IMR-90 (cell line): ENCODE data around the gene NCAM1. TPM values are rescaled to one million over a fixed set of nuclear protein-coding genes. Genes with fewer than 3 reads are reported as not detected.

Source experiments
- ATAC-seq: fragments of 200-7000 bp; cut with Tn5 transposase; 2 replicates; pipeline ENCODE4 v1.9.1; 2020; ENCODE audit warnings: low read depth, mild to moderate bottlenecking, moderate library complexity
- BruUV-seq: library from RNA; stranded (reverse); fragments of 400-500 nt; replicated peaks from 2 replicates; lab custom pipeline; 2021; lab: Mats Ljungman, UMichigan
- CTCF ChIA-PET: fragments of 300-600 bp; formaldehyde crosslinking; extraction: SDS; loops from one replicate; lab custom pipeline; 2021; ENCODE audit warnings: antibody characterized with exemption; lab: Yijun Ruan, JAX
- POLR2A ChIA-PET: fragments of 300-600 bp; sonication (Branson Sonifier 250); formaldehyde crosslinking; loops from one replicate; lab custom pipeline; 2022; ENCODE audit warnings: antibody characterized with exemption; ENCODE audit not compliant: unreplicated experiment; lab: Charles Lee
- DNase-seq: peaks from one replicate; pipeline ENCODE4 v3.0.0; 2013
- H2AFZ ChIP-seq: replicated peaks from 2 replicates; pipeline ENCODE3; 2013; ENCODE audit warnings: low read length, mild to moderate bottlenecking; ENCODE audit not compliant: poor library complexity
- H2AK5ac ChIP-seq: 2 replicates; pipeline ENCODE4 v1.6.1; 2013; ENCODE audit warnings: low read depth, low read length, inconsistent platforms
- H2AK9ac ChIP-seq: replicated peaks from 2 replicates; pipeline ENCODE3; 2013; ENCODE audit warnings: mild to moderate bottlenecking, low read depth, low read length, moderate library complexity; ENCODE audit not compliant: poor library complexity
- H2BK120ac ChIP-seq: 2 replicates; pipeline ENCODE4 v1.6.1; 2013; ENCODE audit warnings: low read depth, low read length, inconsistent platforms
- H2BK15ac ChIP-seq: 3 replicates; pipeline ENCODE4 v1.6.1; 2013; ENCODE audit warnings: low read depth, low read length, inconsistent platforms
- H2BK20ac ChIP-seq: 2 replicates; pipeline ENCODE4 v1.6.1; 2013; ENCODE audit warnings: low read depth, mild to moderate bottlenecking, inconsistent platforms, low read length, moderate library complexity
- H2BK5ac ChIP-seq: 2 replicates; pipeline ENCODE4 v1.6.1; 2013; ENCODE audit warnings: mild to moderate bottlenecking, low read depth, low read length, inconsistent platforms; ENCODE audit not compliant: poor library complexity, severe bottlenecking
- H3K14ac ChIP-seq: replicated peaks from 2 replicates; pipeline ENCODE4 v1.6.1; 2013; ENCODE audit warnings: low read depth, low read length, inconsistent platforms
- H3K18ac ChIP-seq: 2 replicates; pipeline ENCODE4 v1.6.1; 2013; ENCODE audit warnings: low read depth, low read length, control low read depth
- H3K23ac ChIP-seq: 2 replicates; pipeline ENCODE4 v1.6.1; 2013; ENCODE audit warnings: low read depth, low read length, inconsistent platforms
- H3K27ac ChIP-seq: 2 replicates; pipeline ENCODE4 v1.5.1; 2013; ENCODE audit warnings: mild to moderate bottlenecking, control low read depth, low read length; ENCODE audit not compliant: insufficient read depth
- H3K27me3 ChIP-seq: 2 replicates; pipeline ENCODE4 v1.6.1; 2013; ENCODE audit warnings: low read length; ENCODE audit not compliant: control insufficient read depth, insufficient read depth
- H3K36me3 ChIP-seq: 2 replicates; pipeline ENCODE4 v1.6.1; 2013; ENCODE audit warnings: low read length, mixed read lengths; ENCODE audit not compliant: control insufficient read depth, insufficient read depth
- H3K4ac ChIP-seq: 2 replicates; pipeline ENCODE4 v1.6.1; 2013; ENCODE audit warnings: low read depth, low read length, inconsistent platforms
- H3K4me1 ChIP-seq: 2 replicates; pipeline ENCODE4 v1.6.1; 2013; ENCODE audit warnings: low read length, mixed read lengths; ENCODE audit not compliant: control insufficient read depth, insufficient read depth
- H3K4me2 ChIP-seq: 2 replicates; pipeline ENCODE4 v1.6.1; 2013; ENCODE audit warnings: low read depth, mild to moderate bottlenecking, control low read depth, low read length, moderate library complexity
- H3K4me3 ChIP-seq: 2 replicates; pipeline ENCODE4 v1.5.1; 2013; ENCODE audit warnings: low read depth, mild to moderate bottlenecking, control low read depth, low read length, moderate library complexity; ENCODE audit not compliant: insufficient read depth
- H3K56ac ChIP-seq: 2 replicates; pipeline ENCODE4 v1.6.1; 2013; ENCODE audit warnings: low read length, inconsistent platforms; ENCODE audit not compliant: insufficient read depth; ENCODE audit errors: extremely low read depth
- H3K79me1 ChIP-seq, 2 experiments: 2 replicates each; pipeline ENCODE4 v1.6.1; 2013; ENCODE audit warnings: low read length in 2 of 2, inconsistent platforms in 1 of 2, low read depth in 1 of 2
- H3K9ac ChIP-seq: 2 replicates; pipeline ENCODE4 v1.6.1; 2013; ENCODE audit warnings: low read depth, low read length, control low read depth
- H3K9me1 ChIP-seq: 2 replicates; pipeline ENCODE4 v1.6.1; 2013; ENCODE audit warnings: low read length, inconsistent platforms; ENCODE audit not compliant: insufficient read depth
- H3K9me3 ChIP-seq: 2 replicates; pipeline ENCODE4 v1.6.1; 2013; ENCODE audit warnings: low read length; ENCODE audit not compliant: control insufficient read depth, insufficient read depth
- H4K20me1 ChIP-seq: 2 replicates; pipeline ENCODE4 v1.6.1; 2013; ENCODE audit warnings: low read length, inconsistent platforms; ENCODE audit not compliant: insufficient read depth
- H4K5ac ChIP-seq: 2 replicates; pipeline ENCODE4 v1.6.1; 2013; ENCODE audit warnings: mild to moderate bottlenecking, low read depth, low read length, control low read depth
- H4K8ac ChIP-seq, 2 experiments: 2 replicates each; pipeline ENCODE4 v1.6.1; 2013; ENCODE audit warnings: low read depth in 2 of 2, low read length in 2 of 2, control low read depth in 1 of 2, inconsistent platforms in 1 of 2
- H4K91ac ChIP-seq: 2 replicates; pipeline ENCODE4 v1.6.1; 2013; ENCODE audit warnings: low read depth, low read length, inconsistent platforms; ENCODE audit not compliant: insufficient read depth
- BHLHE40 ChIP-seq: fragments of 150-350 bp; IDR thresholded peaks from 2 replicates; pipeline ENCODE4 v1.6.1; 2016; ENCODE audit warnings: mild to moderate bottlenecking, low read depth, low read length
- CEBPB ChIP-seq: IDR thresholded peaks from 2 replicates; pipeline ENCODE4 v1.6.1; 2012; ENCODE audit warnings: low read depth, low read length, improper control_type of control experiment
- CHD1 ChIP-seq: IDR thresholded peaks from 2 replicates; pipeline ENCODE4 v1.6.1; 2012; ENCODE audit warnings: low read depth, low read length, improper control_type of control experiment
- CTCF ChIP-seq: conservative IDR thresholded peaks from 2 replicates; pipeline ENCODE4 v1.5.1; 2012; ENCODE audit warnings: mild to moderate bottlenecking, low read depth, low read length, improper control_type of control experiment
- ELK1 ChIP-seq: fragments of 150-350 bp; IDR thresholded peaks from 2 replicates; pipeline ENCODE4 v1.6.1; 2016; ENCODE audit warnings: low read depth, mild to moderate bottlenecking, low read length, moderate library complexity, borderline replicate concordance
- FOS ChIP-seq: fragments of 150-350 bp; IDR thresholded peaks from 2 replicates; pipeline ENCODE4 v1.6.1; 2016; ENCODE audit warnings: low read depth, low read length
- MAFK ChIP-seq: IDR thresholded peaks from 2 replicates; pipeline ENCODE4 v1.6.1; 2012; ENCODE audit warnings: low read depth, low read length, improper control_type of control experiment
- MAZ ChIP-seq: IDR thresholded peaks from 2 replicates; pipeline ENCODE4 v1.6.1; 2012; ENCODE audit warnings: low read depth, mild to moderate bottlenecking, low read length, improper control_type of control experiment, moderate library complexity, borderline replicate concordance
- MXI1 ChIP-seq: IDR thresholded peaks from 2 replicates; pipeline ENCODE4 v1.6.1; 2012; ENCODE audit warnings: low read depth, mild to moderate bottlenecking, low read length, moderate library complexity, borderline replicate concordance
- NFE2L2 ChIP-seq: fragments of 150-350 bp; IDR thresholded peaks from 2 replicates; pipeline ENCODE4 v1.6.1; 2016; ENCODE audit warnings: low read depth, mild to moderate bottlenecking, low read length
- POLR2A ChIP-seq: IDR thresholded peaks from 2 replicates; pipeline ENCODE4 v1.6.1; 2012; ENCODE audit warnings: mild to moderate bottlenecking, low read depth, low read length
- RAD21 ChIP-seq: IDR thresholded peaks from 2 replicates; pipeline ENCODE4 v1.6.1; 2012; ENCODE audit warnings: low read length, improper control_type of control experiment
- RFX5 ChIP-seq: IDR thresholded peaks from 2 replicates; pipeline ENCODE4 v1.8.0; 2012; ENCODE audit warnings: low read depth, mild to moderate bottlenecking, low read length, moderate library complexity
- SMC3 ChIP-seq: fragments of 150-350 bp; IDR thresholded peaks from 2 replicates; pipeline ENCODE4 v1.6.1; 2016; ENCODE audit warnings: low read depth, mild to moderate bottlenecking, antibody characterized with exemption, low read length, moderate library complexity
- USF2 ChIP-seq: fragments of 150-350 bp; IDR thresholded peaks from 2 replicates; pipeline ENCODE4 v1.6.1; 2017; ENCODE audit warnings: mild to moderate bottlenecking, antibody characterized with exemption, low read length, low read depth
- WGBS, 2 experiments: methylation state at CpG; one replicate each; pipeline versions ENCODE4 v1.1.5 to v1.1.7; 2013; ENCODE audit warnings: missing lambda C conversion rate in 2 of 2; ENCODE audit not compliant: insufficient read length in 1 of 2; ENCODE audit errors: extremely low coverage in 2 of 2; 5-methylcytosine and 5-hydroxymethylcytosine counted together
- dilution Hi-C: fragments of 300-500 bp; cut with HindIII; formaldehyde crosslinking; loops from one replicate; pipeline ENCODE4 v1.14.3; 2018; ENCODE audit warnings: low sequenced_read_pairs; ENCODE audit not compliant: unreplicated experiment
- in situ Hi-C: fragments of 300-500 bp; cut with MboI; formaldehyde crosslinking; loops from 3 replicates; pipeline ENCODE4 v1.14.3; 2019; ENCODE audit warnings: low sequenced_read_pairs, inconsistent platforms, mixed read lengths
- intact Hi-C: fragments of 100-400 bp; cut with micrococcal nuclease; formaldehyde crosslinking; loops from 2 replicates; pipeline ENCODE4 v1.10.0; 2022
- polyA plus RNA-seq, 3 experiments: library from polyadenylated mRNA; depleted of rRNA; stranded (reverse); fragments of >200 nt; gene quantifications; 2 replicates each; pipeline ENCODE4 v1.2.3, GENCODE V29; 2012; ENCODE audit warnings: low replicate concordance in 1 of 3
- total RNA-seq: library from RNA; depleted of rRNA; stranded (reverse); fragments of >200 nt; gene quantifications from 2 replicates; pipeline ENCODE4 v1.2.3, GENCODE V29; 2012

NCAM1 gene
- total and polyA plus RNA-seq, 2 of the 4 experiments (the other 2 are of a cell fraction), result 0.09 to 0.18 TPM

- POLR2A ChIA-PET, result no interaction called here
- no peaks in the 10 kb centered on the region for H3K27me3 ChIP-seq
- no TSS peak for BruUV-seq
Measured at GRCh38 chr11:112999520-112999919, 38.3 kb downstream of the NCAM1 start.

More at GRCh38 chr11:112999520-112999919, 38.3 kb downstream of the NCAM1 start:
- H3K9me1 ChIP-seq, result no peaks in the 10 kb centered on the region
- intact Hi-C loops, result no loop called here
- no peak overlapping the region for H4K5ac ChIP-seq
- H3K27ac ChIP-seq, result no peak overlapping the region
- in situ Hi-C loops, result no loop called here
- H2AK5ac ChIP-seq, result no peak overlapping the region
- H2AK9ac ChIP-seq, result no peak overlapping the region
- dilution Hi-C loops, result no loop called here
- H3K9me3 ChIP-seq, result no peaks in the 10 kb centered on the region
- H3K56ac ChIP-seq, result no peak overlapping the region
- H2BK5ac ChIP-seq, result no peak overlapping the region
- no peak overlapping the region for H2BK120ac ChIP-seq
- no peak overlapping the region for H3K14ac ChIP-seq
- CTCF ChIA-PET, result no interaction called here
- no peak overlapping the region for H4K8ac ChIP-seq
- WGBS, 2 experiments, result no CpG with 5 or more reads among the region's 2 CpGs
- H2AFZ ChIP-seq, result no peak overlapping the region
- ATAC-seq (no peak), DNase-seq (no peak)
- no peak overlapping the region for H4K91ac ChIP-seq
- no peak overlapping the region for H3K4me2 ChIP-seq
- no peaks in the 10 kb centered on the region for H3K4me1 ChIP-seq
- H3K4me3 ChIP-seq, result no peak overlapping the region
- no peaks in the 10 kb centered on the region for H3K36me3 ChIP-seq
- no peak for TF ChIP-seq MAFK
- no peak for TF ChIP-seq CHD1
- no peak for TF ChIP-seq MAZ
- no peak for TF ChIP-seq POLR2A
- TF ChIP-seq RFX5, result no peak
- TF ChIP-seq BHLHE40, result no peak
- TF ChIP-seq SMC3, result no peak
- TF ChIP-seq USF2, result no peak
- no peak for TF ChIP-seq MXI1
- no peak for TF ChIP-seq NFE2L2
- TF ChIP-seq ELK1, result no peak
- TF ChIP-seq RAD21, result no peak
- no peak for TF ChIP-seq FOS
- no peak for TF ChIP-seq CEBPB
- TF ChIP-seq CTCF, result no peak
- no peak overlapping the region for H3K18ac ChIP-seq
- no peak overlapping the region for H2BK15ac ChIP-seq
- no peak overlapping the region for H3K9ac ChIP-seq
- H3K4ac ChIP-seq, result no peak overlapping the region
- no peak overlapping the region for H3K23ac ChIP-seq
- no peaks in the 10 kb centered on the region for H3K79me1 ChIP-seq
- no peak overlapping the region for H2BK20ac ChIP-seq
- H4K20me1 ChIP-seq, result no peaks in the 10 kb centered on the region
